Osteoblast (primary cell): Measurements from ENCODE around the gene SSR2. TPM values are rescaled to one million over a fixed set of nuclear protein-coding genes. Genes with fewer than 3 reads are reported as not detected.
A peak's percentile ranks its signal among the peaks of the same experiment; 100 is the strongest.

Source experiments
- DNase-seq: peaks from one replicate; pipeline ENCODE4 v3.0.0; 2011; ENCODE audit warnings: low spot score, mixed read lengths; ENCODE audit not compliant: insufficient read length; ENCODE audit errors: missing footprints
- H2AFZ ChIP-seq: 2 replicates; pipeline ENCODE4 v1.6.0; 2011; ENCODE audit warnings: mild to moderate bottlenecking, low read length
- H3K27ac ChIP-seq: 2 replicates; pipeline ENCODE4 v1.5.1; 2011; ENCODE audit warnings: mild to moderate bottlenecking, low read depth, low read length, moderate library complexity
- H3K27me3 ChIP-seq: 2 replicates; pipeline ENCODE4 v1.6.0; 2012; ENCODE audit warnings: mild to moderate bottlenecking, control low read depth, inconsistent platforms, low read length, moderate library complexity; ENCODE audit not compliant: insufficient read depth
- H3K36me3 ChIP-seq: 2 replicates; pipeline ENCODE4 v1.5.1; 2011; ENCODE audit warnings: mild to moderate bottlenecking, low read length, control low read depth, moderate library complexity; ENCODE audit not compliant: insufficient read depth
- H3K4me1 ChIP-seq: 2 replicates; pipeline ENCODE4 v1.5.1; 2011; ENCODE audit warnings: mild to moderate bottlenecking, low read length, control low read depth, moderate library complexity; ENCODE audit not compliant: insufficient read depth
- H3K4me2 ChIP-seq: 2 replicates; pipeline ENCODE4 v1.6.0; 2011; ENCODE audit warnings: mild to moderate bottlenecking, low read length; ENCODE audit not compliant: insufficient read depth
- H3K4me3 ChIP-seq: fragments of 200-600 bp; sonication (generic); 3 replicates; pipeline ENCODE4 v1.5.1; 2012; ENCODE audit warnings: mild to moderate bottlenecking, low read length, inconsistent platforms; ENCODE audit not compliant: insufficient read depth
- H3K79me2 ChIP-seq: 2 replicates; pipeline ENCODE4 v1.6.0; 2012; ENCODE audit warnings: mild to moderate bottlenecking, low read length, control low read depth, inconsistent platforms; ENCODE audit not compliant: insufficient read depth
- H3K9me3 ChIP-seq: 2 replicates; pipeline ENCODE4 v1.5.1; 2011; ENCODE audit warnings: low read depth, low read length, control low read depth
- H4K20me1 ChIP-seq: 2 replicates; pipeline ENCODE4 v1.6.0; 2012; ENCODE audit warnings: mild to moderate bottlenecking, low read length, control low read depth; ENCODE audit not compliant: insufficient read depth
- CTCF ChIP-seq: IDR thresholded peaks from 2 replicates; pipeline ENCODE4 v1.5.1; 2011; ENCODE audit warnings: mild to moderate bottlenecking, low read depth, low read length, moderate library complexity; ENCODE audit errors: extremely low read depth
- total RNA-seq: library from RNA; depleted of rRNA; stranded (reverse); fragments of >200 nt; gene quantifications from 2 replicates; pipeline ENCODE4 v1.2.3, GENCODE V29; 2012

Gene SSR2
- total RNA-seq, 1 donor: 415 TPM

- Histone ChIP-seq H2AFZ (no peak overlapping the region), H3K27ac (peak overlapping the region; percentile 92), H3K9me3 (no peaks in the 10 kb centered on the region), H3K79me2 (peaks cover 78% of the 10 kb centered on the region), H3K36me3 (no peaks in the 10 kb centered on the region), H3K4me2 (peak overlapping the region; percentile 94), H3K4me3 (peak overlapping the region; percentile 91), H3K27me3 (no peaks in the 10 kb centered on the region), H4K20me1 (peaks cover 17% of the 10 kb centered on the region), H3K4me1 (peaks cover 78% of the 10 kb centered on the region)
- no peak for TF ChIP-seq CTCF
- peak; percentile 85 for DNase-seq
Measured at GRCh38 chr1:155979597-155980343, 41.0 kb downstream of the SSR2 start.

- peak overlapping the region; percentile 91 for H3K4me3 ChIP-seq
- H2AFZ ChIP-seq: peak overlapping the region; percentile 10
- DNase-seq: no peak
- peaks cover 85% of the 10 kb centered on the region for H3K79me2 ChIP-seq
- no peaks in the 10 kb centered on the region for H3K27me3 ChIP-seq
- H3K27ac ChIP-seq: peak overlapping the region; percentile 92
- H3K4me2 ChIP-seq: peak overlapping the region; percentile 94
- peaks cover 24% of the 10 kb centered on the region for H4K20me1 ChIP-seq
- H3K4me1 ChIP-seq: peaks cover 81% of the 10 kb centered on the region
- no peaks in the 10 kb centered on the region for H3K9me3 ChIP-seq
- H3K36me3 ChIP-seq: no peaks in the 10 kb centered on the region
- TF ChIP-seq CTCF: no peak
Measured at GRCh38 chr1:155978973-155979429, 41.8 kb downstream of the SSR2 start.

- Histone ChIP-seq H3K4me2 (peak within 1 kb of the TSS; percentile 94), H3K79me2 (peaks cover 90% of the 10 kb centered on the region), H3K9me3 (no peaks in the 10 kb centered on the region), H3K4me1 (peaks cover 75% of the 10 kb centered on the region), H3K36me3 (no peaks in the 10 kb centered on the region), H3K27ac (peak within 1 kb of the TSS; percentile 92), H2AFZ (peak within 1 kb of the TSS; percentile 38), H3K27me3 (no peaks in the 10 kb centered on the region), H4K20me1 (peaks cover 28% of the 10 kb centered on the region), H3K4me3 (peak within 1 kb of the TSS; percentile 91)
- peak; percentile 96 for DNase-seq
- peak; percentile 30 for TF ChIP-seq CTCF
Measured at GRCh38 chr1:155978325-155978972, 42.3 kb downstream of the SSR2 start, which contains the start of gene ARHGEF2. Gene ARHGEF2 (minus strand): TSS chr1:155978547. CDS start chr1:155978427, 120 bp downstream.
